MCF 10A (cell line): Measurements from ENCODE around the gene KIF26A. TPM values are rescaled to one million over a fixed set of nuclear protein-coding genes. Genes with fewer than 3 reads are reported as not detected.

ENCODE experiments used
- BruUV-seq: library from RNA; stranded (reverse); fragments of 400-500 nt; replicated peaks from 2 replicates; lab custom pipeline; 2021; lab: Mats Ljungman, UMichigan
- CTCF ChIA-PET: fragments of 300-600 bp; sonication (Branson Sonifier 250); formaldehyde crosslinking; extraction: SDS; loops from one replicate; lab custom pipeline; 2021; ENCODE audit warnings: antibody characterized with exemption, inconsistent platforms; lab: Yijun Ruan, JAX
- POLR2A ChIA-PET: fragments of 300-600, 350-650 bp; sonication (Branson Sonifier 250); formaldehyde crosslinking; extraction: SDS; loops from one replicate; lab custom pipeline; 2020; ENCODE audit warnings: antibody characterized with exemption, inconsistent platforms; lab: Yijun Ruan, JAX
- DNase-seq: peaks from one replicate; pipeline ENCODE4 v3.0.0-alpha.2; 2018; ENCODE audit not compliant: unreplicated experiment
- H3K27ac Mint-ChIP-seq: one replicate; pipeline ENCODE4 v1.8.0; 2022; ENCODE audit warnings: mild to moderate bottlenecking, low read depth, mixed read lengths; ENCODE audit not compliant: unreplicated experiment
- H3K27me3 Mint-ChIP-seq: one replicate; pipeline ENCODE4 v1.8.0; 2022; ENCODE audit warnings: mixed read lengths; ENCODE audit not compliant: insufficient read depth, unreplicated experiment
- H3K36me3 Mint-ChIP-seq: one replicate; pipeline ENCODE4 v1.8.0; 2022; ENCODE audit warnings: mild to moderate bottlenecking, moderate library complexity, mixed read lengths; ENCODE audit not compliant: insufficient read depth, unreplicated experiment
- H3K4me1 Mint-ChIP-seq: one replicate; pipeline ENCODE4 v1.8.0; 2022; ENCODE audit warnings: mixed read lengths; ENCODE audit not compliant: insufficient read depth, unreplicated experiment
- H3K4me3 Mint-ChIP-seq: one replicate; pipeline ENCODE4 v1.8.0; 2022; ENCODE audit warnings: mild to moderate bottlenecking, moderate library complexity, mixed read lengths; ENCODE audit not compliant: unreplicated experiment
- H3K9me3 Mint-ChIP-seq: one replicate; pipeline ENCODE4 v1.8.0; 2022; ENCODE audit warnings: mixed read lengths; ENCODE audit not compliant: unreplicated experiment
- intact Hi-C: fragments of 100-400 bp; cut with micrococcal nuclease; formaldehyde crosslinking; loops from 2 replicates; pipeline ENCODE4 v1.14.1; 2022
- total RNA-seq: library from RNA; stranded (reverse); gene quantifications from 2 replicates; pipeline ENCODE4 v1.2.3, GENCODE V29; 2022
- TF ChIP-seq, protein P1 (sequence below): fragments of 200-600 bp; IDR thresholded peaks from one replicate; pipeline ENCODE4 v1.8.0; 2022; ENCODE audit warnings: antibody characterized with exemption, mild to moderate bottlenecking; ENCODE audit not compliant: unreplicated experiment

The KIF26A gene
- total RNA-seq, 1 experiment from 2014 or later, result 0.26 TPM

DNA sequence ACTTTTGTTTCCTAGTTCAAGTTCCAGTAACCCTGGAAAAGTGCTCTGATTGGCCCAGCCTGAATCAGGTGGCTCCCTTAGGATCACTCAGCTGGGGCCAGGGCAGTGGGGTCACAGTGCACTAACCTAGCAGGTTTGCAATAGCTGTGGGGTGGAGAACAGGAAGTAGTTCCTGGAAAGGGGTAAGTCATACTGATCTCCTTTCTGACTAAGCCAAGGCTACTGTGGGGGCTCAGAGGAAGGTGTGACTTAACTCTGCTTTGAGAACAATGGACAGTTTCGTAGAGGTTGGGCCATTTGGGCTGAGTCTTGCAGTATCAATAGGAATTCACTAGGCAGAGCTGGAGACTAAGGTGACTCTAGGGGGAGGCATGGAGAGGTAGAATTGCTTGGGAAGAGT is 89.4 kb downstream of the KIF26A start:
- no TSS peak for BruUV-seq
- H3K9me3 Mint-ChIP-seq, result peaks cover 7% of the 10 kb centered on the region
- ChIA-PET POLR2A (no interaction called here), CTCF (no interaction called here)
- H3K4me3 Mint-ChIP-seq, result no peak overlapping the region
- TF ChIP-seq, protein P1, sequence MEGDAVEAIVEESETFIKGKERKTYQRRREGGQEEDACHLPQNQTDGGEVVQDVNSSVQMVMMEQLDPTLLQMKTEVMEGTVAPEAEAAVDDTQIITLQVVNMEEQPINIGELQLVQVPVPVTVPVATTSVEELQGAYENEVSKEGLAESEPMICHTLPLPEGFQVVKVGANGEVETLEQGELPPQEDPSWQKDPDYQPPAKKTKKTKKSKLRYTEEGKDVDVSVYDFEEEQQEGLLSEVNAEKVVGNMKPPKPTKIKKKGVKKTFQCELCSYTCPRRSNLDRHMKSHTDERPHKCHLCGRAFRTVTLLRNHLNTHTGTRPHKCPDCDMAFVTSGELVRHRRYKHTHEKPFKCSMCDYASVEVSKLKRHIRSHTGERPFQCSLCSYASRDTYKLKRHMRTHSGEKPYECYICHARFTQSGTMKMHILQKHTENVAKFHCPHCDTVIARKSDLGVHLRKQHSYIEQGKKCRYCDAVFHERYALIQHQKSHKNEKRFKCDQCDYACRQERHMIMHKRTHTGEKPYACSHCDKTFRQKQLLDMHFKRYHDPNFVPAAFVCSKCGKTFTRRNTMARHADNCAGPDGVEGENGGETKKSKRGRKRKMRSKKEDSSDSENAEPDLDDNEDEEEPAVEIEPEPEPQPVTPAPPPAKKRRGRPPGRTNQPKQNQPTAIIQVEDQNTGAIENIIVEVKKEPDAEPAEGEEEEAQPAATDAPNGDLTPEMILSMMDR, result no peak
- intact Hi-C loops, result no loop called here
- no peaks in the 10 kb centered on the region for H3K27me3 Mint-ChIP-seq
- no peaks in the 10 kb centered on the region for H3K36me3 Mint-ChIP-seq
- DNase-seq, result no peak
- H3K27ac Mint-ChIP-seq, result no peak overlapping the region
- no peaks in the 10 kb centered on the region for H3K4me1 Mint-ChIP-seq

DNA sequence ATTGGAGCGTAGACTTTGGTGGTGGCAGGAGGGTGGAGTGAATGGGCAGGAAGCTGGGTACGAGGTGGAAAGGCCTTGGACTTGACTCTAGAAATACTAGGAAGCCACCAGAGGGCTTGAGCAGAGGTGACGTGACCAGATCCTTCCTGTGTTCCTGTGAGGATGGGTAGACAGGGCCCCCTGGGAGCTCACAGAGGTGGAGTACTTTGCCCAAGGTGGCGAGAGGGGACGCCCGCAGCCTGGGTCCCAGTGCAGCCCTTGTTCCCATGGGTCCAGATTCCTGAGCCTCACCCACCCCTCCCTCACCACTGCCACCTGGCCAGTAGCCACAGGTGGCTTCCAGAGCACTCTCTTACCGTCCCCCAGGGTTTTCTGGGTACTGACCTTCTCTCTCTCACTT is 89.8 kb downstream of the KIF26A start:
- no TSS peak for BruUV-seq

DNA sequence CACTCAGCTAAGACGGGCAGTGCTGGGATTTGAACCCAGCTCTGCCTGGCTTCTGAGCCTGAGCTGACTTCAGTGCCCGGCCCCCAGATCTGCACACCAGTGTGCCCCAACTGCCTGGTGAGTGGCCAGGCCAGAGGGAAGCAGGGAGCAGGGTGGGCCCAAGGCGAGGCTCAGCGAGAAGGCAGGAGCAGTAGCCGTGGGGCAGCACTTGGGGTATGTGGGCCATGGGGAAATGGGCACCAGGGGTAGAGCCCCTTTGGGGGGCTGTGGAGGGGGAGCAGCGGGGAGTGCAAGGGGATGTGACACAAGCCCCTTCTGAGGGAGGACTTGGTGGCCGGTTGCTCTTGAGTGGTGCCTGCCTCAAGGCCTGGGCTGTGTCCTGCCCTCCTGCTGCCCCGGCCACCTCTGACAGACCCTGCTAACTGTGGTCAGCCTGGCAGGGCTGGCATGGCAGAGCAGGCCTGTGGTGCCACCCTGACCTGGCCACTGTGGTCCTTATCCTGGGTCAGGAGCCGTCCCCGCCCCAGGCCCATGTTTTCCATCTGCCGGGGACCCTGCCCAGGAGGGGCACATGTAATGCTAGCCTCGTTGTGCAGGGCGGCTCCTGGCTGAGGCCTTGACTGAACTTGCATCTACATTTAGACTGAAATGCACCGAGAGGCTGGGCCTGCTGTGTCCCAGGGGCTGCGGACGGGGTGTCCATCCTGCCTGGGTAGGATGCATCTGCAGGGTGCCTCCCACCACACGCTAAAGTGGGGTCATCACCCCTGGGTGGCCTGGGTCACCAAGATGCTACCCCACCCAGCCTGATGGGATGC is 90.5 kb downstream of the KIF26A start:
- no peaks in the 10 kb centered on the region for H3K36me3 Mint-ChIP-seq
- ChIA-PET POLR2A (no interaction called here), CTCF (no interaction called here)
- TF ChIP-seq, protein P1, result no peak
- no peaks in the 10 kb centered on the region for H3K4me1 Mint-ChIP-seq
- peaks cover 7% of the 10 kb centered on the region for H3K9me3 Mint-ChIP-seq
- intact Hi-C loops, result no loop called here
- H3K27me3 Mint-ChIP-seq, result no peaks in the 10 kb centered on the region
- no peak overlapping the region for H3K4me3 Mint-ChIP-seq
- no peak for DNase-seq
- no peak overlapping the region for H3K27ac Mint-ChIP-seq
- no TSS peak for BruUV-seq

More for the DNA sequence above, 89.8 kb downstream of the KIF26A start:
- ChIA-PET CTCF (no interaction called here), POLR2A (no interaction called here)
- no peak for DNase-seq
- Mint-ChIP-seq H3K36me3 (no peaks in the 10 kb centered on the region), H3K27ac (no peak overlapping the region), H3K9me3 (peaks cover 7% of the 10 kb centered on the region), H3K27me3 (no peaks in the 10 kb centered on the region), H3K4me1 (no peaks in the 10 kb centered on the region), H3K4me3 (no peak overlapping the region)
- TF ChIP-seq, protein P1, result no peak
- intact Hi-C loops, result no loop called here

DNA sequence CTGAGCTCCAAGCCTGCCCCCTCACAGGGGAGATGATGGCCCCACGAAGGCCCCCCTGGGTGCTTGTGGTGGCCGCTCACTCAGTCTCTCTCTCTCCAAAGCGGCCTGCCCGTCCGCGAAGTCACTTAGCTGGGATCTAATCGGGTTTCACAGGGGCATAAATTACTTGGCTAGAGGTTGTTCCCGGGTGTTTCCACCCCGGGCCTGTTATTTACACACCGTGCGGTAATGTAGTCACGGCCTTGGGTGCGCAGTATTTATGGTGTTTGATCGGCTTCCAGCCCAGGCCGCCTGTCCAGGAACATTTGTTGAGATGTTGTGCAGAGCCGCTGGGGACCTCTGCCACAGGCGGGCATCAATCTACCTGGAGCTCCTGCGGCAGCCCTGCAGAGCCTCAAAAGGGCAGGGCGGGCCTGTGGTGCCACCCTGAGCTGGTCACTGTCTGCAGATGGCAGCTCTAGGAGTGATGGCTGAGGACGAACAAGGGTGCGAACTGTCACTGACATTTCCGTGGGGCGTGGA is 91.2 kb downstream of the KIF26A start:
- Mint-ChIP-seq H3K27ac (no peak overlapping the region), H3K4me1 (no peaks in the 10 kb centered on the region), H3K4me3 (no peak overlapping the region), H3K9me3 (peaks cover 7% of the 10 kb centered on the region), H3K27me3 (no peaks in the 10 kb centered on the region), H3K36me3 (no peaks in the 10 kb centered on the region)
- DNase-seq, result no peak
- BruUV-seq, result no TSS peak
- ChIA-PET CTCF (no interaction called here), POLR2A (no interaction called here)
- intact Hi-C loops, result no loop called here
- TF ChIP-seq, protein P1, result no peak
